Hematopoietic multipotent progenitor cell treated with erythropoietin and hydrocortisone succinate and interleukin-3 and kit ligand, for 8 days (in vitro differentiated cells): ENCODE measurements around the gene ARMC7.
"Not testable (repeated sequence)": the region's sequence is repeated elsewhere in the genome, so short reads cannot be mapped to it uniquely, and the experiment has no call there.

Experiments used
- DNase-seq: peaks from one replicate; pipeline ENCODE4 v3.0.0-alpha.2; 2015

ARMC7 gene

GRCh38 chr17:75109407-75110233 lies at the start of gene ARMC7:
ARMC7 (plus strand) TSS chr17:75109969; CDS start chr17:75110289, 320 bp downstream.
- peak; percentile 83 for DNase-seq

GRCh38 chr17:75060434-75061054 lies 49.2 kb upstream of the ARMC7 start:
- no peak for DNase-seq

- no peak for DNase-seq
Measured at GRCh38 chr17:75061055-75061438, 48.7 kb upstream of the ARMC7 start.

GRCh38 chr17:75061618-75062017 lies 48.2 kb upstream of the ARMC7 start:
- DNase-seq, result no peak

GRCh38 chr17:75063201-75063600 lies 46.6 kb upstream of the ARMC7 start:
- no peak for DNase-seq

- DNase-seq, result no peak
Measured at GRCh38 chr17:75063626-75064025, 46.1 kb upstream of the ARMC7 start.

GRCh38 chr17:75064040-75064439 lies 45.7 kb upstream of the ARMC7 start:
- DNase-seq, result no peak

GRCh38 chr17:75064460-75064859 lies 45.3 kb upstream of the ARMC7 start:
- DNase-seq, result no peak

GRCh38 chr17:75064867-75065561 lies 44.8 kb upstream of the ARMC7 start:
- DNase-seq, result no peak

GRCh38 chr17:75065562-75066151 lies 44.1 kb upstream of the ARMC7 start:
- DNase-seq, result no peak

GRCh38 chr17:75067856-75068255 lies 41.9 kb upstream of the ARMC7 start:
- peak; percentile 53 for DNase-seq

GRCh38 chr17:75068750-75069149 lies 41.0 kb upstream of the ARMC7 start:
- no peak for DNase-seq

- DNase-seq, result peak; percentile 44
Measured at GRCh38 chr17:75069783-75070182, 40.0 kb upstream of the ARMC7 start.

- peak; percentile 54 for DNase-seq
Measured at GRCh38 chr17:75071478-75072271, 38.1 kb upstream of the ARMC7 start.

GRCh38 chr17:75072909-75073308 lies 36.9 kb upstream of the ARMC7 start:
- not testable (repeated sequence) for DNase-seq

GRCh38 chr17:75073618-75074047 lies 36.1 kb upstream of the ARMC7 start:
- no peak for DNase-seq

GRCh38 chr17:75074532-75074931 lies 35.2 kb upstream of the ARMC7 start:
- DNase-seq, result no peak

- DNase-seq, result no peak
Measured at GRCh38 chr17:75075597-75076336, 34.0 kb upstream of the ARMC7 start.

GRCh38 chr17:75077072-75077495 lies 32.7 kb upstream of the ARMC7 start:
- no peak for DNase-seq

GRCh38 chr17:75077496-75078283 lies 32.1 kb upstream of the ARMC7 start:
- DNase-seq, result peak; percentile 57
